Natural killer cell (primary cell): Measurements from ENCODE around the gene MACROD2. TPM values are rescaled to one million over a fixed set of nuclear protein-coding genes. Genes with fewer than 3 reads are reported as not detected.
"Not testable (repeated sequence)": the region's sequence is repeated elsewhere in the genome, so short reads cannot be mapped to it uniquely, and the experiment has no call there.

Experiments
- ATAC-seq, 3 donors: fragments of 150-1000 bp in 2 of 3; fragments of 200-7000 bp in 1 of 3; cut with Tn5 transposase; 1 replicate in 1 of 3; 2 replicates in 2 of 3; pipeline ENCODE4 v1.10.0; 2021; ENCODE audit warnings: mild to moderate bottlenecking in 2 of 3, moderate library complexity in 2 of 3
- DNase-seq, 2 donors: peaks; one replicate each; pipeline versions ENCODE4 v3.0.0 to v3.0.0-alpha.2; 2013 to 2021; ENCODE audit warnings: mixed read lengths in 1 of 2
- H3K27ac ChIP-seq: one replicate; pipeline ENCODE4 v1.5.1; 2013; ENCODE audit warnings: mild to moderate bottlenecking, low read length
- H3K27me3 ChIP-seq: one replicate; pipeline ENCODE4 v1.6.1; 2013; ENCODE audit warnings: low read length; ENCODE audit not compliant: control insufficient read depth, insufficient read depth
- H3K36me3 ChIP-seq: one replicate; pipeline ENCODE4 v1.6.1; 2013; ENCODE audit warnings: low read length; ENCODE audit not compliant: control insufficient read depth, insufficient read depth
- H3K4me1 ChIP-seq: one replicate; pipeline ENCODE4 v1.6.1; 2013; ENCODE audit warnings: low read length; ENCODE audit not compliant: control insufficient read depth, insufficient read depth
- H3K4me3 ChIP-seq: one replicate; pipeline ENCODE4 v1.5.1; 2013; ENCODE audit warnings: low read length
- H3K9me3 ChIP-seq: one replicate; pipeline ENCODE4 v1.6.1; 2013; ENCODE audit warnings: low read length; ENCODE audit not compliant: control insufficient read depth, insufficient read depth
- H3K27ac Mint-ChIP-seq, 2 donors: one replicate each; pipeline ENCODE4 v1.8.0; 2022; ENCODE audit warnings: mild to moderate bottlenecking in 2 of 2, mixed read lengths in 2 of 2, moderate library complexity in 1 of 2
- H3K27me3 Mint-ChIP-seq, 2 donors: one replicate each; pipeline ENCODE4 v1.8.0; 2022; ENCODE audit warnings: low read depth in 2 of 2, mixed read lengths in 2 of 2
- H3K36me3 Mint-ChIP-seq: one replicate; pipeline ENCODE4 v1.8.0; 2022; ENCODE audit warnings: mixed read lengths
- H3K4me1 Mint-ChIP-seq, 2 donors: one replicate each; pipeline ENCODE4 v1.8.0; 2022; ENCODE audit warnings: mixed read lengths in 2 of 2
- H3K4me3 Mint-ChIP-seq: one replicate; pipeline ENCODE4 v1.8.0; 2022; ENCODE audit warnings: mild to moderate bottlenecking, moderate library complexity, mixed read lengths
- H3K9me3 Mint-ChIP-seq, 2 donors: one replicate each; pipeline ENCODE4 v1.8.0; 2022; ENCODE audit warnings: mixed read lengths in 2 of 2
- CTCF ChIP-seq: fragments of 200-600 bp; IDR thresholded peaks from one replicate; pipeline ENCODE4 v1.8.0; 2022; ENCODE audit warnings: antibody characterized with exemption
- WGBS: methylation state at CpG from one replicate; pipeline ENCODE4 v1.1.7; 2013; ENCODE audit warnings: missing lambda C conversion rate; ENCODE audit not compliant: insufficient coverage; 5-methylcytosine and 5-hydroxymethylcytosine counted together
- intact Hi-C: fragments of 100-400 bp; cut with micrococcal nuclease; formaldehyde crosslinking; loops from one replicate; pipeline ENCODE4 v1.14.2; 2022
- total RNA-seq, 4 donors: library from RNA; stranded (reverse); fragments of 120-200 nt in 1 of 4; gene quantifications; one replicate each; pipeline versions ENCODE4 v1.2.3 to v1.2.4, GENCODE V29; 2013 to 2022

The MACROD2 gene
- total RNA-seq, 3 donors from 2014 or later (not counting 1 experiment from before 2014, with no cell fraction given): 0.19 to 0.88 TPM; not detected in 1

GRCh38 chr20:14921513-14921912 lies 926.2 kb downstream of the MACROD2 start:
- Histone ChIP-seq H3K4me1 (no peaks in the 10 kb centered on the region), H3K36me3 (no peaks in the 10 kb centered on the region), H3K27me3 (no peaks in the 10 kb centered on the region), H3K27ac (no peak overlapping the region), H3K4me3 (no peak overlapping the region), H3K9me3 (no peaks in the 10 kb centered on the region)
- no peak overlapping the region for H3K4me3 Mint-ChIP-seq
- no peak for ATAC-seq
- DNase-seq: no peak
- intact Hi-C loops: no loop called here
- H3K27ac Mint-ChIP-seq: no peak overlapping the region
- no peaks in the 10 kb centered on the region for H3K36me3 Mint-ChIP-seq
- no peak for TF ChIP-seq CTCF
- no peaks in the 10 kb centered on the region for H3K27me3 Mint-ChIP-seq
- peaks cover 8 to 11% of the 10 kb centered on the region in 2 donors for H3K9me3 Mint-ChIP-seq
- no peaks in the 10 kb centered on the region for H3K4me1 Mint-ChIP-seq
- 69% methylated on average over 1 of the region's 1 CpG for WGBS

GRCh38 chr20:14922503-14923267 lies 927.4 kb downstream of the MACROD2 start:
- no peak overlapping the region for H3K27ac Mint-ChIP-seq
- H3K36me3 Mint-ChIP-seq: no peaks in the 10 kb centered on the region
- ATAC-seq (no peak), DNase-seq (no peak)
- no peaks in the 10 kb centered on the region for H3K9me3 ChIP-seq
- no peaks in the 10 kb centered on the region for H3K36me3 ChIP-seq
- peaks cover 4 to 5% of the 10 kb centered on the region in 2 donors for H3K9me3 Mint-ChIP-seq
- H3K4me1 Mint-ChIP-seq: no peaks in the 10 kb centered on the region
- TF ChIP-seq CTCF: no peak
- intact Hi-C loops: no loop called here
- WGBS: 93% methylated on average over 5 of the region's 5 CpGs
- no peak overlapping the region for H3K4me3 ChIP-seq
- no peaks in the 10 kb centered on the region for H3K27me3 ChIP-seq
- H3K4me1 ChIP-seq: no peaks in the 10 kb centered on the region
- no peak overlapping the region for H3K27ac ChIP-seq
- no peak overlapping the region for H3K4me3 Mint-ChIP-seq
- H3K27me3 Mint-ChIP-seq: no peaks in the 10 kb centered on the region

- Histone ChIP-seq H3K4me1 (no peaks in the 10 kb centered on the region), H3K27me3 (no peaks in the 10 kb centered on the region), H3K36me3 (no peaks in the 10 kb centered on the region), H3K4me3 (no peak overlapping the region), H3K27ac (no peak overlapping the region), H3K9me3 (peaks cover 2% of the 10 kb centered on the region)
- H3K4me1 Mint-ChIP-seq: no peaks in the 10 kb centered on the region
- H3K27ac Mint-ChIP-seq: no peak overlapping the region
- no peaks in the 10 kb centered on the region for H3K36me3 Mint-ChIP-seq
- H3K27me3 Mint-ChIP-seq: no peaks in the 10 kb centered on the region
- WGBS: no CpG with 5 or more reads among the region's 1 CpG
- no peak for TF ChIP-seq CTCF
- H3K4me3 Mint-ChIP-seq: no peak overlapping the region
- no peak for DNase-seq
- ATAC-seq: no peak
- H3K9me3 Mint-ChIP-seq: peaks cover 5 to 9% of the 10 kb centered on the region in 2 donors
- intact Hi-C loops: no loop called here
Measured at GRCh38 chr20:14924433-14924832, 929.1 kb downstream of the MACROD2 start.

GRCh38 chr20:14925300-14925699 lies 930.0 kb downstream of the MACROD2 start:
- no peak for TF ChIP-seq CTCF

GRCh38 chr20:14926436-14926835 lies 931.1 kb downstream of the MACROD2 start:
- intact Hi-C loops, H3K4me1 Mint-ChIP-seq, ATAC-seq, H3K27me3 ChIP-seq, H3K36me3 Mint-ChIP-seq, H3K27ac Mint-ChIP-seq, DNase-seq, H3K9me3 Mint-ChIP-seq, H3K36me3 ChIP-seq, H3K4me3 Mint-ChIP-seq, H3K4me1 ChIP-seq, H3K27me3 Mint-ChIP-seq, H3K9me3 ChIP-seq, H3K4me3 ChIP-seq, H3K27ac ChIP-seq: not testable (repeated sequence)
- 64% methylated on average over 2 of the region's 2 CpGs for WGBS

More at GRCh38 chr20:14925300-14925699, 930.0 kb downstream of the MACROD2 start:
- ATAC-seq (no peak), DNase-seq (no peak)
- intact Hi-C loops: no loop called here
- Mint-ChIP-seq H3K4me3 (no peak overlapping the region), H3K27ac (no peak overlapping the region), H3K9me3 (peaks cover 4 to 9% of the 10 kb centered on the region in 2 donors), H3K27me3 (no peaks in the 10 kb centered on the region), H3K4me1 (no peaks in the 10 kb centered on the region), H3K36me3 (no peaks in the 10 kb centered on the region)
- H3K4me1 ChIP-seq: no peaks in the 10 kb centered on the region
- H3K27ac ChIP-seq: no peak overlapping the region
- WGBS: 86% methylated on average over 1 of the region's 1 CpG
- H3K9me3 ChIP-seq: peaks cover 5% of the 10 kb centered on the region
- no peak overlapping the region for H3K4me3 ChIP-seq
- H3K27me3 ChIP-seq: no peaks in the 10 kb centered on the region
- no peaks in the 10 kb centered on the region for H3K36me3 ChIP-seq
